Body of pancreas (tissue), 4 donors: ENCODE results near the gene PIP5K1A.

Experiments used
- POLR2A ChIP-seq, 3 donors: fragments of 450-650 bp; IDR thresholded peaks; one replicate each; pipeline ENCODE4 v1.6.1; 2016; ENCODE audit warnings: antibody characterized with exemption in 3 of 3, mild to moderate bottlenecking in 2 of 3
- TF ChIP-seq, protein P1 (sequence below), 7 experiments: fragments of 450-650 bp in 4 of 7; fragments of 200-600 bp in 3 of 7; sonication (generic) in 3 of 7; IDR thresholded peaks; one replicate each; pipeline ENCODE4 v1.5.1; 2016 to 2019; ENCODE audit warnings: antibody characterized with exemption in 7 of 7

DNA sequence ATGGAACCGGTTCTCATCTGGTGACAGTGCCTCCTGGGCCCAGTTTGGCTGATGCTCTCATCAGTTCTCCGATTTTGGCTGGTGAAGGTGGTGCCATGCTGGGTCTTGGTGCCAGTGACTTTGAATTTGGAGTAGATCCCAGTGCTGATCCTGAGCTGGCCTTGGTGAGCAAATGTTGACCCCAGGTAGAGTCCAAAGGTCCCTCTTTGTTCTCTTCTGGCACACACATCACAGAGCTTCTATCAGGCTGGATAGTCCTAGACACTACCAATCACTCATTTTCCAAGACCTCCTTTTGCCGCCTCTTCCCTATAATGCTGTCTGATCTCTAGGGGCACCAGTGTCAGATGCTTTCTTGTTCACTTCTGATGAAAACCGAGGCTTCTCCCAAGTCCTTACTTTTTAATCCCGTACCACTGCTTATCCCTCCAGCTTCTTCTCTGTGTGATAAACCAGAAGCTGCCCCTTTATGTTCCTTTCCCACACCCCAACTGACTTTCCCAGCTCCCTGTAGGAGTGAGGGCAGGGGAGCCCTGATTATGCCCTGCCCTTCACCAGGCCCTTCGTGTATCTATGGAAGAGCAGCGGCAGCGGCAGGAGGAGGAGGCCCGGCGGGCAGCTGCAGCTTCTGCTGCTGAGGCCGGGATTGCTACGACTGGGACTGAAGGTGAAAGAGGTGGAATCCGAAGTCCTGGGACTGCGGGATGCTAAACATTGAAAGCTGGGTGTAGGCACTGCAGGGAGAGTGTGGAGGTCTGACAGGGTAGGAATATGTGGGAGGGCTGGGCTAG, 67.3 kb downstream of the PIP5K1A start:
- TF ChIP-seq POLR2A (IDR thresholded peaks at IDR 0.05), result no peak
- TF ChIP-seq, protein P1, sequence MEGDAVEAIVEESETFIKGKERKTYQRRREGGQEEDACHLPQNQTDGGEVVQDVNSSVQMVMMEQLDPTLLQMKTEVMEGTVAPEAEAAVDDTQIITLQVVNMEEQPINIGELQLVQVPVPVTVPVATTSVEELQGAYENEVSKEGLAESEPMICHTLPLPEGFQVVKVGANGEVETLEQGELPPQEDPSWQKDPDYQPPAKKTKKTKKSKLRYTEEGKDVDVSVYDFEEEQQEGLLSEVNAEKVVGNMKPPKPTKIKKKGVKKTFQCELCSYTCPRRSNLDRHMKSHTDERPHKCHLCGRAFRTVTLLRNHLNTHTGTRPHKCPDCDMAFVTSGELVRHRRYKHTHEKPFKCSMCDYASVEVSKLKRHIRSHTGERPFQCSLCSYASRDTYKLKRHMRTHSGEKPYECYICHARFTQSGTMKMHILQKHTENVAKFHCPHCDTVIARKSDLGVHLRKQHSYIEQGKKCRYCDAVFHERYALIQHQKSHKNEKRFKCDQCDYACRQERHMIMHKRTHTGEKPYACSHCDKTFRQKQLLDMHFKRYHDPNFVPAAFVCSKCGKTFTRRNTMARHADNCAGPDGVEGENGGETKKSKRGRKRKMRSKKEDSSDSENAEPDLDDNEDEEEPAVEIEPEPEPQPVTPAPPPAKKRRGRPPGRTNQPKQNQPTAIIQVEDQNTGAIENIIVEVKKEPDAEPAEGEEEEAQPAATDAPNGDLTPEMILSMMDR (IDR thresholded peaks at IDR 0.05), result no peak
